Embryonic facial prominence (tissue), 1 donor: ENCODE measurements around the gene NAPA.

Experiments
- DNase-seq: peaks from one replicate; pipeline ENCODE4 v3.0.0-alpha.2; 2016; ENCODE audit errors: extremely low spot score

NAPA gene

DNA sequence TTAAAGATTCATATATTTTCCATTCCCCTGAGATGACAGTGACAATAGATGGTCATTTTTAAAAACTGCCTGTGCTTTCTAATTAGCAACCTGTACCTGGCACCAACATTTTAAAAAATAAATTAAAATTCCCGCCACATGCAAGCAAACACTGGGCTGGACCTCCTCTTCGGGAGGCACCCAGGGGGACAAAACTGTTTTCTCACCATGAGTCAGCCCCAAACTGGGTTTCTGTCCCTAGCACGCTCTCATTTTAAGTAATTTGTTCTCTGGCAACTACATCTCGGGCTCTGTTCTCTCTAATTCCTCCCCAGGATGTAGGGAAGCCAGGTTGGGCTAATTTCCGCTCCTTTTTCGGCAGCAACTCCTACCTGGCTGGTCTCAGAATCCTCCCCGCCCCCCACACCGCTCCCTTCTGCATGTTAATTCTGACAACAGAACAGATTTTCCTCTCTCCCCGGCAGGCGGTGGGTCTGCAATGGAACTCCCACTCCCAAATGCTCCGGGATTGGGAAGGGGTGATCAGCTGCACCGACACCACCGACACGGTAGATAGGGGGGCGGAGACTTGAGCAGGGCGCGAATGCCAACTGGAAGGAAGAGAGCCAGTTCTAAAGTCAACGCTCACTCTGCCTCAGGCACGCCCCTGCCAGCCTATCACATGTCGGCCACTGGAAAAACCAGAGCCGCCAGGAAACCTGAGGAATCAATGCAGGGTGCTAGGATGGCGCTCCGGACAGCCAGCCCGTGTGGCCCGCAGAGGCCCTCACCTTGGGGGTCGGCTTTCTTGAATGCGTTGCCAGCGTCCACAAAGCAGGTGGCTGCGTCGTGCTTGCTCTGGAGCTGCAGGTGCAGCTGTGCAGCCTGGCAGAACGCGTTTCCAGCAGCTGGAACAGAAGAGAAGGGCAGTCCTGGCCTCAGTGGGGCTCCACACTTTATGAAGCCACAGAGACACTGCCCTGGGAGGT lies 14.7 kb downstream of the NAPA start:
- no peak for DNase-seq

- no peak for DNase-seq
These were observed 15.5 kb downstream of the NAPA start for GRCh38 chr19:47499371-47499770.

DNA sequence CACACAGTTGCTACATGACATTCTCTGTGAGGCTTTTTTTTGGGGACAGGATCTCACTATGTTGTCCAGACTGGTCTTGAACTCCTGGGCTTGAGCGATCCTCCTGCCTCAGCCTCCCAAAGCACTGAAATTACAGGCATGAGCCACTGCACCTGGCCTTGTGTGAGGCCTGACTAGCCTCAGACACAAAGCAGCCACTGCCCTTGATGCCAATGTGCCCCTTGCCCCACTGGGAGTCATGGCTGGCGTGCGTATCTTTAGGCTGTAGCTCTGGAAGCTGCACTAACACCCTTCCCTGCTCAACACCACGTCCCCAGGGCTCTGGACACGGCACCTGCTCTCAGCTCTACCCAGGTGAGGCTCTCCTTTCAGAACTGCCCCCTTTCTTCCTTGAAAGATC lies 16.3 kb downstream of the NAPA start:
- DNase-seq: no peak

DNA sequence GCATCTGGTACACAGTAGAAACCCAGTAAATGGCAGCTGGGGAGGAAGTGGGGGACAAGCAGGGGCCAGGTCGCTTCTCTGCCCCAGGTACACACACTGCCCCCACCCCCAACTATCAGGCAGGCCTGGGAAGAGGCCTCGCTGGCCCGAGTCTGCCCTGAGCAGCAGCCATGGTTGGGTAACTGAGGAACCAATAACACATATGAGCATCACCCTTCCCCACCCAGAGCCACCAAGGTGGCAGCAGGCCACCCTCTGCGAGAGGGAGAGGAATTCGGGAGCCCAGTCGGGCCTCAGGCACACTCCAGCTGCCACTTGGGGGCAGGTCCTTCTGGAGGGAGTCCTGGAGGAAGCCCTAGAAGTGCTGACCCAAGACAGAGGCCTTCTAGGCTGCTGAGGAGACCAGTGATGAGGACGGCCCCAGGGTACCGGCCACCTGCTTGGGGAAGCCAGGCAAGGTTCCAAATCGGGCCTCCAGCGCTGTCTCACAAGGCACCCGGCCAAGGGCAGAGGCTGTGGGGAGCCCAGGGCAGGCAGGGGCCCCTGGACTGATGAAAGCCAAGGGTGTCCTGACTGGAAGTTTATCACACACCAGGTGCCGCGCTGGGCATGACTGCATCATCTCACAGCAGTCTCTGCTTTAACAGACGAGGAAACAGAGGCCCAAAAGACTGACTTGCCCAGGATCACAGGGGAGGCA lies 16.9 kb downstream of the NAPA start:
- no peak for DNase-seq

DNA sequence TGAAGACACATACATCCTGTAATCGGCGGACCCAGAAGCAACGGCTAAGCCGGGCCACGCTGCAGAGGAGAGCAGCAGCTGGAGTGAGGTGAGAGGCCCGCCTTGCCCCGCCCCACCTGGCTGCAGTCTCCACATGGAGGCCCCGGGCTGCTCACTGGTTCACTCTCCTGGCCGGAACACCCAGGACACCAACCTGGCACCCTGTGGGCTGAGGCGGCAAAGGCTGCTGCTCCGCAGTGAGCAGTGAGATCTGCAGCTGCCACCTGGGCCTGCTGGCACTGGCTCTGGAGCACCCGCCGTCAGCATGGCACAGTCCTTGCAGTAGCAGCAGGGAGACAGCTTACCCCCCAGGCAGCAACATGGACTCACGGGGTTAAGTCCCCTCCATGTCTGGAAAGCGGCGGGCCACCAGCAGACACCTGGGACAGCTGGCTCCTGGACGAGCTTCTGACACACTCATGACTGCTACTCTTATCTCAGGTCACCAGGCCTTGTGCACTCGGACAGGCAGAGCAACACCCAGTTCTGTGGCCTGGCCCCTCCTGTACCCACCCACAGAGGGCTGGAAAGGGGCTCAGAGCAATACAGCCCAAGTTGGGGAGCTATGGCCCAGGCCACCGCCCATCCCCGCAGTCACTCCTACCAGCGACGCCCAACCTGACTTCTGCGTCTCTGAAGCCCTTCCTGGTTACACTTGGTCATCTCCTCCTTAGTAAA lies 17.7 kb downstream of the NAPA start:
- no peak for DNase-seq

GRCh38 chr19:47495478-47496372 lies 19.1 kb downstream of the NAPA start:
- no peak for DNase-seq

- DNase-seq: no peak
These were observed 20.1 kb downstream of the NAPA start for GRCh38 chr19:47494729-47495128.

DNA sequence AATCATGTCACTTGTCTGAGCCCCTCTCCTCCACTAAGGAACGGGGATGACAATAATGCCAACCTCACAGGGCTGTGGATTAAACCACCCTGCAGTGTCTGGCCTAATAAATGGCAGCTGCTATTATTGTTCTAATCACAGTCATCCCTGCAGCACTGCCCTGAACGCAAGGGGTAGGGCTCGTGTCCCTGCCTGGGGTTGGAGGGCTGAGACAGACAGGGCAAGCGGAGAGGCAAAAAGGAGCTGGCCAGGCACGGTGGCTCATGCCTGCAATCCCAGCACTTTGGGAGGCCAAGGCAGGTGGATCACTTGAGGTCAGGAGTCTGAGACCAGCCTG lies 20.7 kb downstream of the NAPA start:
- no peak for DNase-seq

GRCh38 chr19:47493378-47494210 lies 21.3 kb downstream of the NAPA start:
- no peak for DNase-seq

GRCh38 chr19:47492571-47493377 lies 22.1 kb downstream of the NAPA start:
- no peak for DNase-seq

DNA sequence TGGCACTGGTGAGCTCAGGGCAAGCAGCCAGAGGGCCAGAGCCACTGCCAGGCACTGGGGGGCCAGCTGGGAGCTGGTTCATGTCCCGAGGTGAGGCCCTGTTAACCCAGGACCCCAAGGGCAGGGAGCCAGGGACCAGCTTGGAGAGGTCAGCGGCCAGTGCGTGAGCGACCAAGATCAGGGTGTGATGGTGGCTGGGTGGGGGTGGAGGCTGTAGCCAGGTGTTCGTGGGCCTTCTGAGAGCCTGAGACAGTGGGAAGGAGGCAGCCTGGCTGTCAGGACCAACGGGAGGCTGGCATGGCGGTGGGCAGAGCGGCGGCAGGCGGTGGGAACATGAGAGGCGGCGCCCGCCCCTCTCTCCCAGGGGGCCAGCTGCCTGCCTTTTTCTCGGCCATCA lies 22.7 kb downstream of the NAPA start:
- no peak for DNase-seq

- no peak for DNase-seq
These were observed 23.3 kb downstream of the NAPA start for GRCh38 chr19:47491358-47492136.

GRCh38 chr19:47490847-47491246 lies 24.0 kb downstream of the NAPA start:
- no peak for DNase-seq

- DNase-seq: no peak
These were observed 24.8 kb downstream of the NAPA start for GRCh38 chr19:47490031-47490430.

- DNase-seq: no peak
These were observed 25.6 kb downstream of the NAPA start for GRCh38 chr19:47489072-47489914.

GRCh38 chr19:47487551-47488515 lies 27.0 kb downstream of the NAPA start:
- DNase-seq: no peak

DNA sequence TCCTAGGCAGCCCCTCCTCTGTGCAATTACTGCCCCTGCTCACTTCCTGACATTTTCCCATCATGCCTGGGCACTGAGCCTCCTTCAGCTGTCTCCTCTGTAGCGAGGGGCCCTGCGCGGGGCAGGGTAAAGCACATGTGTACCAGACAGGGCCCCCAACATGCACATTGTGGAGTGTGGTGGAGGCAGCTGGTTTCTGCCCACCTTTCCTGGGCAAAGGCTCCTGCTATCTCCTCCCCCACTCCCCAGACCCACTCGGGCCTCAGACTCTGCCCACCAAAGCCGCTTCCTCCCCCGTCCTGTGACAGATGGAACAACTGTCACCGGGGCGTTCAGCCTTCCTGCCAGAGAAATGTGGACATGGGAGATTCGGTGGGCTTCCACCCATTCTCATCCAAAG lies 28.0 kb downstream of the NAPA start:
- DNase-seq: no peak
